GM23338 (cell line): Measurements from ENCODE around the gene SCGB1D4. TPM values are rescaled to one million over a fixed set of nuclear protein-coding genes. Genes with fewer than 3 reads are reported as not detected.

Source experiments
- ATAC-seq: fragments of 200-7000 bp; cut with Tn5 transposase; 3 replicates; pipeline ENCODE4 v1.9.1; 2020
- DNase-seq: peaks from one replicate; pipeline ENCODE4 v3.0.0-alpha.2; 2015; ENCODE audit warnings: low spot score
- H2AFZ ChIP-seq: fragments of 200-600 bp; sonication (generic); 2 replicates; pipeline ENCODE4 v1.8.0; 2016; ENCODE audit warnings: antibody characterized with exemption, mild to moderate bottlenecking, moderate library complexity
- H3F3A ChIP-seq: fragments of 200-600 bp; sonication (generic); replicated peaks from 2 replicates; pipeline ENCODE4 v1.8.0; 2017; ENCODE audit warnings: antibody characterized with exemption, mixed run types, low read depth
- H3K27ac ChIP-seq: fragments of 200-600 bp; sonication (generic); 2 replicates; pipeline ENCODE4 v1.6.1; 2016; ENCODE audit warnings: low read depth
- H3K27me3 ChIP-seq: fragments of 200-600 bp; sonication (generic); 2 replicates; pipeline ENCODE4 v1.8.0; 2016; ENCODE audit warnings: mild to moderate bottlenecking, mixed run types, moderate library complexity; ENCODE audit not compliant: insufficient read depth
- H3K36me3 ChIP-seq: fragments of 200-600 bp; sonication (generic); 2 replicates; pipeline ENCODE4 v1.8.0; 2016; ENCODE audit warnings: mild to moderate bottlenecking; ENCODE audit not compliant: insufficient read depth
- H3K4me1 ChIP-seq: fragments of 200-600 bp; sonication (generic); 2 replicates; pipeline ENCODE4 v1.8.0; 2016; ENCODE audit warnings: mild to moderate bottlenecking, moderate library complexity; ENCODE audit not compliant: insufficient read depth
- H3K4me2 ChIP-seq: fragments of 200-600 bp; sonication (generic); 2 replicates; pipeline ENCODE4 v1.7.1; 2017; ENCODE audit warnings: mixed run types
- H3K4me3 ChIP-seq: fragments of 200-600 bp; sonication (generic); 2 replicates; pipeline ENCODE4 v1.6.1; 2016; ENCODE audit warnings: mixed run types
- H3K79me2 ChIP-seq: fragments of 200-600 bp; sonication (generic); replicated peaks from 2 replicates; pipeline ENCODE4 v1.8.0; 2017; ENCODE audit warnings: mild to moderate bottlenecking; ENCODE audit not compliant: insufficient read depth
- H3K9me2 ChIP-seq: fragments of 200-600 bp; sonication (generic); 2 replicates; pipeline ENCODE4 v1.8.0; 2017; ENCODE audit not compliant: insufficient read depth
- H4K20me1 ChIP-seq: fragments of 200-600 bp; sonication (generic); replicated peaks from 2 replicates; pipeline ENCODE4 v1.8.0; 2017; ENCODE audit warnings: mild to moderate bottlenecking; ENCODE audit not compliant: insufficient read depth
- H3K27ac Mint-ChIP-seq: 2 replicates; pipeline ENCODE4 v1.8.0; 2020; ENCODE audit warnings: inconsistent platforms, mild to moderate bottlenecking, moderate library complexity, mixed read lengths
- H3K27me3 Mint-ChIP-seq: 3 replicates; pipeline ENCODE4 v1.8.0; 2022; ENCODE audit warnings: low read depth, mild to moderate bottlenecking, moderate library complexity, mixed read lengths, inconsistent platforms; ENCODE audit not compliant: insufficient read depth, poor library complexity
- H3K36me3 Mint-ChIP-seq: 3 replicates; pipeline ENCODE4 v1.8.0; 2021; ENCODE audit warnings: low read depth, mild to moderate bottlenecking, inconsistent platforms, moderate library complexity, mixed read lengths
- H3K4me1 Mint-ChIP-seq: 3 replicates; pipeline ENCODE4 v1.8.0; 2020; ENCODE audit warnings: mild to moderate bottlenecking, inconsistent platforms, mixed read lengths
- H3K4me3 Mint-ChIP-seq: 3 replicates; pipeline ENCODE4 v1.8.0; 2021; ENCODE audit warnings: moderate library complexity, mild to moderate bottlenecking, inconsistent platforms, mixed read lengths
- H3K9me3 Mint-ChIP-seq: 3 replicates; pipeline ENCODE4 v1.8.0; 2020; ENCODE audit warnings: moderate library complexity, mild to moderate bottlenecking, inconsistent platforms, mixed read lengths
- CREB1 ChIP-seq: fragments of 250-450 bp; sonication (Bioruptor Pico); IDR thresholded peaks from 2 replicates; pipeline ENCODE4 v1.5.0; 2020; ENCODE audit warnings: low read depth, mild to moderate bottlenecking, moderate library complexity
- EZH2 ChIP-seq: fragments of 200-600 bp; sonication (generic); IDR thresholded peaks from one replicate; pipeline ENCODE4 v1.8.0; 2017; ENCODE audit warnings: antibody characterized with exemption, mild to moderate bottlenecking, low read depth; ENCODE audit not compliant: unreplicated experiment
- EZH2phosphoT487 ChIP-seq: fragments of 200-600 bp; sonication (generic); IDR thresholded peaks from one replicate; pipeline ENCODE4 v1.8.1; 2018; ENCODE audit warnings: antibody characterized with exemption; ENCODE audit not compliant: unreplicated experiment
- JUNB ChIP-seq: IDR thresholded peaks from one replicate; pipeline ENCODE4 v1.6.1; 2016; ENCODE audit warnings: antibody characterized with exemption; ENCODE audit not compliant: unreplicated experiment
- NANOG ChIP-seq: IDR thresholded peaks from 2 replicates; pipeline ENCODE4 v1.6.1; 2016; ENCODE audit warnings: antibody characterized with exemption, borderline replicate concordance
- POLR2AphosphoS5 ChIP-seq: IDR thresholded peaks from 2 replicates; pipeline ENCODE4 v1.6.1; 2016; ENCODE audit warnings: antibody characterized with exemption, low read depth
- STAT1 ChIP-seq: IDR thresholded peaks from one replicate; pipeline ENCODE4 v1.6.1; 2016; ENCODE audit warnings: antibody characterized with exemption; ENCODE audit not compliant: unreplicated experiment
- ZNF114 ChIP-seq: fragments of 250-450 bp; sonication (Bioruptor Pico); IDR thresholded peaks from 2 replicates; pipeline ENCODE4 v1.5.0; 2020; ENCODE audit warnings: mild to moderate bottlenecking, moderate library complexity
- ZNF331 ChIP-seq: fragments of 250-450 bp; sonication (Bioruptor Pico); IDR thresholded peaks from 2 replicates; pipeline ENCODE4 v1.5.0; 2020; ENCODE audit warnings: low read depth, mild to moderate bottlenecking, moderate library complexity
- polyA plus RNA-seq: library from polyadenylated mRNA; unstranded; fragments of >200 nt; fragmentation: Nextera tagmentation; extraction: Ambion mirVana; gene quantifications from 2 replicates; pipeline ENCODE4 v1.2.1, GENCODE V29; 2016
- total RNA-seq: library from RNA; depleted of rRNA; stranded (reverse); fragments of >200 nt; shearing (Covaris generic); gene quantifications from 2 replicates; pipeline ENCODE4 v1.2.3, GENCODE V29; 2014
- TF ChIP-seq, protein P1 (sequence below): IDR thresholded peaks from 2 replicates; pipeline ENCODE4 v1.6.1; 2016; ENCODE audit warnings: antibody characterized with exemption
- TF ChIP-seq, protein P2 (sequence below): IDR thresholded peaks from one replicate; pipeline ENCODE4 v1.6.1; 2018; ENCODE audit warnings: antibody characterized with exemption; ENCODE audit not compliant: unreplicated experiment
- TF ChIP-seq, protein P3 (sequence below): fragments of 250-450 bp; sonication (Bioruptor Pico); IDR thresholded peaks from 2 replicates; pipeline ENCODE4 v1.5.0; 2020; ENCODE audit warnings: mild to moderate bottlenecking, moderate library complexity
- TF ChIP-seq, protein P4 (sequence below), 2 experiments: fragments of 200-600 bp in 1 of 2; sonication (generic) in 1 of 2; conservative IDR thresholded peaks; 2 replicates each; pipeline versions ENCODE4 v1.5.1 to v1.6.1; 2016 to 2017; ENCODE audit warnings: antibody characterized with exemption in 2 of 2, low read depth in 2 of 2, mild to moderate bottlenecking in 2 of 2, moderate library complexity in 1 of 2

The SCGB1D4 gene
- total and polyA plus RNA-seq, 2 experiments from 2014 or later: not detected

DNA sequence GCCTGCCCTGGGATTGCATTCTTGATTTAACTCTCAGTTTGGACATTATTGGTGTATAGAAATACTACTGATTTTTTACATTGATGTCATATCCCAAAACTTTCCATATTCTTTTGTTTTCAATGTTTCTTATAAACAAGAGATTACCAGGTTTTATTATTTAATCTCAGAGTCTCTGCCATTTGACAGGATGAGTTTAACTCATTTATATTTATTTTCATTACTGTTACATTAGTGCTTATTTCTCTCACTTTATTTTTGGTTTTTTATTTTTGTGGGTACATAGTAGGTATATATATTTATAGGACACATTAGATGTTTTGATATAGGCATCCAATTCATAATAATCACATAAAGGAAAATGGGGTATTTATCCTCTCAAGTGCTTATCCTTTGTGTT is 9.1 kb upstream of the SCGB1D4 start:
- no peaks in the 10 kb centered on the region for H3K9me2 ChIP-seq
- DNase-seq (no peak), ATAC-seq (no peak)
- H3K79me2 ChIP-seq: no peaks in the 10 kb centered on the region
- H3K4me3 ChIP-seq: no peak overlapping the region
- H3K4me1 ChIP-seq: no peaks in the 10 kb centered on the region
- H3K4me2 ChIP-seq: no peak overlapping the region
- no peaks in the 10 kb centered on the region for H3K27me3 ChIP-seq
- H3K27me3 Mint-ChIP-seq: peaks cover 4% of the 10 kb centered on the region
- H3K9me3 Mint-ChIP-seq: peaks cover 11% of the 10 kb centered on the region
- no peaks in the 10 kb centered on the region for H3K4me1 Mint-ChIP-seq
- TF ChIP-seq, protein P1, sequence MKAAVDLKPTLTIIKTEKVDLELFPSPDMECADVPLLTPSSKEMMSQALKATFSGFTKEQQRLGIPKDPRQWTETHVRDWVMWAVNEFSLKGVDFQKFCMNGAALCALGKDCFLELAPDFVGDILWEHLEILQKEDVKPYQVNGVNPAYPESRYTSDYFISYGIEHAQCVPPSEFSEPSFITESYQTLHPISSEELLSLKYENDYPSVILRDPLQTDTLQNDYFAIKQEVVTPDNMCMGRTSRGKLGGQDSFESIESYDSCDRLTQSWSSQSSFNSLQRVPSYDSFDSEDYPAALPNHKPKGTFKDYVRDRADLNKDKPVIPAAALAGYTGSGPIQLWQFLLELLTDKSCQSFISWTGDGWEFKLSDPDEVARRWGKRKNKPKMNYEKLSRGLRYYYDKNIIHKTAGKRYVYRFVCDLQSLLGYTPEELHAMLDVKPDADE: no peak
- TF ChIP-seq STAT1 (no peak), EZH2phosphoT487 (no peak), POLR2AphosphoS5 (no peak), ZNF114 (CRISPR knock-in tag) (no peak), CREB1 (CRISPR knock-in tag) (no peak), NANOG (no peak), ZNF331 (no peak), EZH2 (no peak), JUNB (no peak)
- TF ChIP-seq, protein P2, sequence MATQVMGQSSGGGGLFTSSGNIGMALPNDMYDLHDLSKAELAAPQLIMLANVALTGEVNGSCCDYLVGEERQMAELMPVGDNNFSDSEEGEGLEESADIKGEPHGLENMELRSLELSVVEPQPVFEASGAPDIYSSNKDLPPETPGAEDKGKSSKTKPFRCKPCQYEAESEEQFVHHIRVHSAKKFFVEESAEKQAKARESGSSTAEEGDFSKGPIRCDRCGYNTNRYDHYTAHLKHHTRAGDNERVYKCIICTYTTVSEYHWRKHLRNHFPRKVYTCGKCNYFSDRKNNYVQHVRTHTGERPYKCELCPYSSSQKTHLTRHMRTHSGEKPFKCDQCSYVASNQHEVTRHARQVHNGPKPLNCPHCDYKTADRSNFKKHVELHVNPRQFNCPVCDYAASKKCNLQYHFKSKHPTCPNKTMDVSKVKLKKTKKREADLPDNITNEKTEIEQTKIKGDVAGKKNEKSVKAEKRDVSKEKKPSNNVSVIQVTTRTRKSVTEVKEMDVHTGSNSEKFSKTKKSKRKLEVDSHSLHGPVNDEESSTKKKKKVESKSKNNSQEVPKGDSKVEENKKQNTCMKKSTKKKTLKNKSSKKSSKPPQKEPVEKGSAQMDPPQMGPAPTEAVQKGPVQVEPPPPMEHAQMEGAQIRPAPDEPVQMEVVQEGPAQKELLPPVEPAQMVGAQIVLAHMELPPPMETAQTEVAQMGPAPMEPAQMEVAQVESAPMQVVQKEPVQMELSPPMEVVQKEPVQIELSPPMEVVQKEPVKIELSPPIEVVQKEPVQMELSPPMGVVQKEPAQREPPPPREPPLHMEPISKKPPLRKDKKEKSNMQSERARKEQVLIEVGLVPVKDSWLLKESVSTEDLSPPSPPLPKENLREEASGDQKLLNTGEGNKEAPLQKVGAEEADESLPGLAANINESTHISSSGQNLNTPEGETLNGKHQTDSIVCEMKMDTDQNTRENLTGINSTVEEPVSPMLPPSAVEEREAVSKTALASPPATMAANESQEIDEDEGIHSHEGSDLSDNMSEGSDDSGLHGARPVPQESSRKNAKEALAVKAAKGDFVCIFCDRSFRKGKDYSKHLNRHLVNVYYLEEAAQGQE: no peak
- TF ChIP-seq, protein P3, sequence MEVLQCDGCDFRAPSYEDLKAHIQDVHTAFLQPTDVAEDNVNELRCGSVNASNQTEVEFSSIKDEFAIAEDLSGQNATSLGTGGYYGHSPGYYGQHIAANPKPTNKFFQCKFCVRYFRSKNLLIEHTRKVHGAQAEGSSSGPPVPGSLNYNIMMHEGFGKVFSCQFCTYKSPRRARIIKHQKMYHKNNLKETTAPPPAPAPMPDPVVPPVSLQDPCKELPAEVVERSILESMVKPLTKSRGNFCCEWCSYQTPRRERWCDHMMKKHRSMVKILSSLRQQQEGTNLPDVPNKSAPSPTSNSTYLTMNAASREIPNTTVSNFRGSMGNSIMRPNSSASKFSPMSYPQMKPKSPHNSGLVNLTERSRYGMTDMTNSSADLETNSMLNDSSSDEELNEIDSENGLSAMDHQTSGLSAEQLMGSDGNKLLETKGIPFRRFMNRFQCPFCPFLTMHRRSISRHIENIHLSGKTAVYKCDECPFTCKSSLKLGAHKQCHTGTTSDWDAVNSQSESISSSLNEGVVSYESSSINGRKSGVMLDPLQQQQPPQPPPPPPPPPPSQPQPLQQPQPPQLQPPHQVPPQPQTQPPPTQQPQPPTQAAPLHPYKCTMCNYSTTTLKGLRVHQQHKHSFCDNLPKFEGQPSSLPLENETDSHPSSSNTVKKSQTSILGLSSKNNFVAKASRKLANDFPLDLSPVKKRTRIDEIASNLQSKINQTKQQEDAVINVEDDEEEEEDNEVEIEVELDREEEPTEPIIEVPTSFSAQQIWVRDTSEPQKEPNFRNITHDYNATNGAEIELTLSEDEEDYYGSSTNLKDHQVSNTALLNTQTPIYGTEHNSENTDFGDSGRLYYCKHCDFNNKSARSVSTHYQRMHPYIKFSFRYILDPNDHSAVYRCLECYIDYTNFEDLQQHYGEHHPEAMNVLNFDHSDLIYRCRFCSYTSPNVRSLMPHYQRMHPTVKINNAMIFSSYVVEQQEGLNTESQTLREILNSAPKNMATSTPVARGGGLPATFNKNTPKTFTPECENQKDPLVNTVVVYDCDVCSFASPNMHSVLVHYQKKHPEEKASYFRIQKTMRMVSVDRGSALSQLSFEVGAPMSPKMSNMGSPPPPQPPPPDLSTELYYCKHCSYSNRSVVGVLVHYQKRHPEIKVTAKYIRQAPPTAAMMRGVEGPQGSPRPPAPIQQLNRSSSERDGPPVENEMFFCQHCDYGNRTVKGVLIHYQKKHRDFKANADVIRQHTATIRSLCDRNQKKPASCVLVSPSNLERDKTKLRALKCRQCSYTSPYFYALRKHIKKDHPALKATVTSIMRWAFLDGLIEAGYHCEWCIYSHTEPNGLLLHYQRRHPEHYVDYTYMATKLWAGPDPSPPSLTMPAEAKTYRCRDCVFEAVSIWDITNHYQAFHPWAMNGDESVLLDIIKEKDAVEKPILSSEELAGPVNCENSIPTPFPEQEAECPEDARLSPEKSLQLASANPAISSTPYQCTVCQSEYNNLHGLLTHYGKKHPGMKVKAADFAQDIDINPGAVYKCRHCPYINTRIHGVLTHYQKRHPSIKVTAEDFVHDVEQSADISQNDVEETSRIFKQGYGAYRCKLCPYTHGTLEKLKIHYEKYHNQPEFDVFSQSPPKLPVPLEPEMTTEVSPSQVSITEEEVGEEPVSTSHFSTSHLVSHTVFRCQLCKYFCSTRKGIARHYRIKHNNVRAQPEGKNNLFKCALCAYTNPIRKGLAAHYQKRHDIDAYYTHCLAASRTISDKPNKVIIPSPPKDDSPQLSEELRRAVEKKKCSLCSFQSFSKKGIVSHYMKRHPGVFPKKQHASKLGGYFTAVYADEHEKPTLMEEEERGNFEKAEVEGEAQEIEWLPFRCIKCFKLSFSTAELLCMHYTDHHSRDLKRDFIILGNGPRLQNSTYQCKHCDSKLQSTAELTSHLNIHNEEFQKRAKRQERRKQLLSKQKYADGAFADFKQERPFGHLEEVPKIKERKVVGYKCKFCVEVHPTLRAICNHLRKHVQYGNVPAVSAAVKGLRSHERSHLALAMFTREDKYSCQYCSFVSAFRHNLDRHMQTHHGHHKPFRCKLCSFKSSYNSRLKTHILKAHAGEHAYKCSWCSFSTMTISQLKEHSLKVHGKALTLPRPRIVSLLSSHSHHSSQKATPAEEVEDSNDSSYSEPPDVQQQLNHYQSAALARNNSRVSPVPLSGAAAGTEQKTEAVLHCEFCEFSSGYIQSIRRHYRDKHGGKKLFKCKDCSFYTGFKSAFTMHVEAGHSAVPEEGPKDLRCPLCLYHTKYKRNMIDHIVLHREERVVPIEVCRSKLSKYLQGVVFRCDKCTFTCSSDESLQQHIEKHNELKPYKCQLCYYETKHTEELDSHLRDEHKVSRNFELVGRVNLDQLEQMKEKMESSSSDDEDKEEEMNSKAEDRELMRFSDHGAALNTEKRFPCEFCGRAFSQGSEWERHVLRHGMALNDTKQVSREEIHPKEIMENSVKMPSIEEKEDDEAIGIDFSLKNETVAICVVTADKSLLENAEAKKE (CRISPR knock-in tag): no peak
- TF ChIP-seq, protein P4, sequence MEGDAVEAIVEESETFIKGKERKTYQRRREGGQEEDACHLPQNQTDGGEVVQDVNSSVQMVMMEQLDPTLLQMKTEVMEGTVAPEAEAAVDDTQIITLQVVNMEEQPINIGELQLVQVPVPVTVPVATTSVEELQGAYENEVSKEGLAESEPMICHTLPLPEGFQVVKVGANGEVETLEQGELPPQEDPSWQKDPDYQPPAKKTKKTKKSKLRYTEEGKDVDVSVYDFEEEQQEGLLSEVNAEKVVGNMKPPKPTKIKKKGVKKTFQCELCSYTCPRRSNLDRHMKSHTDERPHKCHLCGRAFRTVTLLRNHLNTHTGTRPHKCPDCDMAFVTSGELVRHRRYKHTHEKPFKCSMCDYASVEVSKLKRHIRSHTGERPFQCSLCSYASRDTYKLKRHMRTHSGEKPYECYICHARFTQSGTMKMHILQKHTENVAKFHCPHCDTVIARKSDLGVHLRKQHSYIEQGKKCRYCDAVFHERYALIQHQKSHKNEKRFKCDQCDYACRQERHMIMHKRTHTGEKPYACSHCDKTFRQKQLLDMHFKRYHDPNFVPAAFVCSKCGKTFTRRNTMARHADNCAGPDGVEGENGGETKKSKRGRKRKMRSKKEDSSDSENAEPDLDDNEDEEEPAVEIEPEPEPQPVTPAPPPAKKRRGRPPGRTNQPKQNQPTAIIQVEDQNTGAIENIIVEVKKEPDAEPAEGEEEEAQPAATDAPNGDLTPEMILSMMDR (conservative IDR thresholded peaks at IDR 0.05; ENCODE audit: low read depth in 2 of 2): no peak
- no peak overlapping the region for H2AFZ ChIP-seq
- no peaks in the 10 kb centered on the region for H4K20me1 ChIP-seq
- no peaks in the 10 kb centered on the region for H3F3A ChIP-seq
- no peak overlapping the region for H3K27ac ChIP-seq
- no peaks in the 10 kb centered on the region for H3K36me3 ChIP-seq
- no peak overlapping the region for H3K4me3 Mint-ChIP-seq
- no peaks in the 10 kb centered on the region for H3K36me3 Mint-ChIP-seq
- H3K27ac Mint-ChIP-seq: no peak overlapping the region
